DND-41 (cell line): ENCODE data around the gene ZNF320.

ENCODE experiments used
- ATAC-seq: fragments of 200-7000 bp; cut with Tn5 transposase; 3 replicates; pipeline ENCODE4 v1.9.1; 2021; ENCODE audit warnings: low read depth; ENCODE audit not compliant: insufficient read depth
- DNase-seq: peaks from one replicate; pipeline ENCODE4 v3.0.0-alpha.2; 2020
- H2AFZ ChIP-seq: 2 replicates; pipeline ENCODE4 v1.6.0; 2012; ENCODE audit warnings: low read depth, low read length
- H3K27ac ChIP-seq: 2 replicates; pipeline ENCODE4 v1.5.1; 2012; ENCODE audit warnings: low read length, inconsistent platforms
- H3K27me3 ChIP-seq: fragments of 200-600 bp; sonication (generic); 2 replicates; pipeline ENCODE4 v1.6.0; 2012; ENCODE audit warnings: low read length, mild to moderate bottlenecking, inconsistent platforms; ENCODE audit not compliant: insufficient read depth, poor library complexity
- H3K36me3 ChIP-seq: 2 replicates; pipeline ENCODE4 v1.5.1; 2012; ENCODE audit warnings: low read length, inconsistent platforms; ENCODE audit not compliant: insufficient read depth
- H3K4me1 ChIP-seq: 2 replicates; pipeline ENCODE4 v1.5.1; 2012; ENCODE audit warnings: mild to moderate bottlenecking, low read length; ENCODE audit not compliant: insufficient read depth
- H3K4me2 ChIP-seq: 2 replicates; pipeline ENCODE4 v1.6.0; 2012; ENCODE audit warnings: mild to moderate bottlenecking, moderate library complexity, low read length, inconsistent platforms; ENCODE audit not compliant: insufficient read depth
- H3K4me3 ChIP-seq, 2 experiments: fragments of 200-600 bp in 1 of 2; shearing (Covaris generic) in 1 of 2; 2 replicates each; pipeline ENCODE4 v1.5.1; 2012 to 2016; ENCODE audit warnings: inconsistent platforms in 2 of 2, low read length in 2 of 2, mild to moderate bottlenecking in 2 of 2, low read depth in 1 of 2, moderate library complexity in 1 of 2
- H3K79me2 ChIP-seq: 2 replicates; pipeline ENCODE4 v1.6.0; 2012; ENCODE audit warnings: low read length, inconsistent platforms; ENCODE audit not compliant: insufficient read depth
- H3K9ac ChIP-seq: 2 replicates; pipeline ENCODE4 v1.6.0; 2012; ENCODE audit warnings: low read depth, mild to moderate bottlenecking, inconsistent platforms, low read length, moderate library complexity
- H3K9me3 ChIP-seq: 2 replicates; pipeline ENCODE4 v1.5.1; 2012; ENCODE audit warnings: low read length, moderate library complexity, mild to moderate bottlenecking, inconsistent platforms; ENCODE audit not compliant: insufficient read depth, severe bottlenecking
- H4K20me1 ChIP-seq: 2 replicates; pipeline ENCODE4 v1.6.0; 2012; ENCODE audit warnings: low read length; ENCODE audit not compliant: insufficient read depth
- EZH2 ChIP-seq: IDR thresholded peaks from 3 replicates; pipeline ENCODE4 v1.6.1; 2012; ENCODE audit warnings: borderline replicate concordance, low read depth, mild to moderate bottlenecking, moderate library complexity, low read length, inconsistent platforms; ENCODE audit not compliant: severe bottlenecking
- TF ChIP-seq, protein P1 (sequence below): IDR thresholded peaks from 2 replicates; pipeline ENCODE4 v1.5.1; 2012; ENCODE audit warnings: borderline replicate concordance, low read length, moderate library complexity, mild to moderate bottlenecking; ENCODE audit not compliant: poor library complexity, severe bottlenecking; ENCODE audit errors: extremely low read depth

Gene ZNF320

DNA sequence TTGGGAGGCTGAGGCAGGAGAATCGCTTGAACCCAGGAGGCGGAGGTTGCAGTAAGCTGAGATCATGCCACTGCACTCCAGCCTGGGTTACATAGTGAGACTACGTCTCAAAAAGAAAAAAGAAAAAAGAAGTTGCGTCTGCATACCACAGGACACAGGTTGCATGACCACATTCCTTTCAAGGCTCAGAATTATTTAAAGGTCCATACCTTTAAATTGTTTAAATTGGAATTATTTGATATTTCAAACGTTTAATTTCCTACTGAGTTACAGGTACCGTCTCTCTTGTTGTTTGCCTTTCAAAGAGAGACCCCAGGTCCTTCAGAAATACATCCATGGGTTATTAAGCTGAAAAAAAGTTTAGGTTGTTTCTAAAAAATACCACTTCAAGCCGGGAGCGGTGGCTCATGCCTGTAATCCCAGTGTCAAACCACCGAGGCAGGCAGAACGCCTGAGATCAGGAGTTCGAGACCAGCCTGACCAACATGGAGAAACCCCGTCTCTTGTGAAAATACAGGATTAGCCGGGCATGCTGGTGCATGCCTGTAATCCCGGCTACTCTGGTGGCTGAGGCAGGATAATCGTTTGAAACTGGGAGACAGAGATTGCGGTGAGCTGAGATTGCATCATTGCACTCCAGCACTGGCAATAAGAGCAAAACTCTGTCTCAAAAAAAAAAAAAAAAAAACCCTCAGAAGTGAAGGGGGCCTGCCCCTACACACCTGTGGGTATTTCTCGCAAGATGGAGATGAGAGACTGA, 46.6 kb upstream of the ZNF320 start:
- ATAC-seq (no peak), DNase-seq (no peak)
- H3K4me1 ChIP-seq, result peaks cover 34% of the 10 kb centered on the region
- no peak overlapping the region for H3K4me2 ChIP-seq
- H4K20me1 ChIP-seq, result no peaks in the 10 kb centered on the region
- H3K27ac ChIP-seq, result no peak overlapping the region
- peaks cover 26% of the 10 kb centered on the region for H3K79me2 ChIP-seq
- no peaks in the 10 kb centered on the region; the same call in 1 of the 2 replicates for H3K36me3 ChIP-seq
- no peaks in the 10 kb centered on the region for H3K27me3 ChIP-seq
- H3K4me3 ChIP-seq, result no peak overlapping the region
- H2AFZ ChIP-seq, result no peak overlapping the region
- no peak overlapping the region for H3K9ac ChIP-seq
- TF ChIP-seq EZH2, result no peak
- TF ChIP-seq, protein P1, sequence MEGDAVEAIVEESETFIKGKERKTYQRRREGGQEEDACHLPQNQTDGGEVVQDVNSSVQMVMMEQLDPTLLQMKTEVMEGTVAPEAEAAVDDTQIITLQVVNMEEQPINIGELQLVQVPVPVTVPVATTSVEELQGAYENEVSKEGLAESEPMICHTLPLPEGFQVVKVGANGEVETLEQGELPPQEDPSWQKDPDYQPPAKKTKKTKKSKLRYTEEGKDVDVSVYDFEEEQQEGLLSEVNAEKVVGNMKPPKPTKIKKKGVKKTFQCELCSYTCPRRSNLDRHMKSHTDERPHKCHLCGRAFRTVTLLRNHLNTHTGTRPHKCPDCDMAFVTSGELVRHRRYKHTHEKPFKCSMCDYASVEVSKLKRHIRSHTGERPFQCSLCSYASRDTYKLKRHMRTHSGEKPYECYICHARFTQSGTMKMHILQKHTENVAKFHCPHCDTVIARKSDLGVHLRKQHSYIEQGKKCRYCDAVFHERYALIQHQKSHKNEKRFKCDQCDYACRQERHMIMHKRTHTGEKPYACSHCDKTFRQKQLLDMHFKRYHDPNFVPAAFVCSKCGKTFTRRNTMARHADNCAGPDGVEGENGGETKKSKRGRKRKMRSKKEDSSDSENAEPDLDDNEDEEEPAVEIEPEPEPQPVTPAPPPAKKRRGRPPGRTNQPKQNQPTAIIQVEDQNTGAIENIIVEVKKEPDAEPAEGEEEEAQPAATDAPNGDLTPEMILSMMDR, result no peak
- H3K9me3 ChIP-seq, result no peaks in the 10 kb centered on the region

DNA sequence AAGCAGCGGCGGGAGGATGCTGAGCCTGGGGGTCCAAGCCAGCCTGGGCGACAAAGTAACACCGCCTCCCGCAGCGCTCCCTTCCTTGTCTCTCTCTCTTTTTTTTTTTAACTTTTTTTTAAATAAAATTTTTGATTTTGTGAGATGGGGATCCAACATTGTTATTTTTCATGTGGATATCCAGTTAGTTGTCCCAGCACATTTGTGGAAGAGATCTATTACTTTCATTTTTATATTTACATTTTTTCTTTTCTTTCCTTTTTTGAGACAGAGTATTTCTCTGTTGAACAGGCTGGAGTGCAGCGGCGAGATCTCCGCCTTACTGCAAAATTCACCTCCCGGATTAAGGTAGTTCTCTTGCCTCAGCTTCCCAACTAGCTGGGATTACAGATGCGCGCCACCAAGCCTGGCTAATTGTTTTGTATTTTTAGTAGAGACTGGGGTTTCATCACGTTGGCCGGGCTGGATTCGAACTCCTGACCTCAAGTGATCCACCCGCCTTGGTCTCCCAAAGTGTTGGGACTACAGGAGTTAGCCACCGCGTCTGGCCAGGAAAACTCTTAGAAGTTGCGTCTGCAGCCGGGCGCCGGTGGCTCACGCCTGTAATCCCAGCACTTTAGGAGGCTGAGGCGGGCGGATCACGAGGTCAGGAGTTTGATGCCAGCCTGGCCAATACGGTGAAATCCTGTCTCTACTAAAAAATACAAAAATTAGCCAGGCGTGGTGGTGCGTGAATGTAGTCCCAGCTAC, 45.9 kb upstream of the ZNF320 start:
- ATAC-seq (no peak; the same call in 2 of the 3 replicates), DNase-seq (no peak)
- Histone ChIP-seq H3K36me3 (no peaks in the 10 kb centered on the region; the same call in 1 of the 2 replicates), H3K4me3 (peak overlapping the region; percentile 66 to 88), H3K4me1 (peaks cover 34% of the 10 kb centered on the region), H4K20me1 (no peaks in the 10 kb centered on the region), H3K9me3 (no peaks in the 10 kb centered on the region), H3K79me2 (peaks cover 33% of the 10 kb centered on the region), H3K27ac (peak overlapping the region; percentile 86), H3K27me3 (no peaks in the 10 kb centered on the region), H2AFZ (peak overlapping the region; percentile 67), H3K4me2 (peak overlapping the region; percentile 95), H3K9ac (peak overlapping the region; percentile 91)
- TF ChIP-seq, protein P1, result no peak
- TF ChIP-seq EZH2, result no peak

DNA sequence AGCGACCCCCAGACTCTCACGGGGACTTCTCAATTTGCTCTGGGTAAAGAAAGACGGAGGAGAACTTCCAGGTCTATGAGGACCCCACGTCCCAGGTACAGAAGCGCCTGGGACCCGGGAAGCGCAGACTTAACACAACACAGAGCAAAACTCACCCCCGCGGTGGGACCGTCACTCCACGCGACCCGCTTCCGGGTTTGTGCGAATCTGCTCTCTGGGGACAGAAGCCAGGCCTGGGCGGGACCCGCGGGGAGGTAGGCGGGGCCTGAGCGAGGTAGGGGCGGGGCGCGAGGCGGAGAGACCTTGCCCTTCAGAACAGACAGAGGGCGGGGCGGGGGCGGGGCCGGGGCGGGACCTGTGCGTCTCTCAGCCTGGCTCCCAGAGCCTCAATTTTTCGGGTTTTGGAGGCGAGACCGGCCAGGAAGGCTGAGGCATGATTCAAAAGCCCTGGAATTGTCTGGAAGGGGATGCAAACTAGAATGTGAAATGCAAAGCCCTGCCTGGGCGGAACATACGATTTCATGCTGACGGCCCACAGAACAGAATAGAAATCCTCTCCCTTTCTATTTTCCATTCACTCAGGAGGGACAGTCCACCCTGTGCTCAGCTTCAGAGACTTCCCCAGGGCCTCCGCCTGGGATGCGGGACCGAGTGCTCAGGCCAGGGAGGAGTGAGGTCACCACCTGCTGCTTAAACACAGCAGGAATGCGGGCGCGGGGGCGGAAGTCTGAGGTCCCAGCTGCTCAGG, 45.1 kb upstream of the ZNF320 start:
- Histone ChIP-seq H3K36me3 (0 out of 2 replicates have a peak, but pooled peaks cover 1% of the 10 kb centered on the region), H3K9ac (peak overlapping the region; percentile 91), H3K4me3 (peak overlapping the region; percentile 88 to 93), H3K4me1 (peaks cover 34% of the 10 kb centered on the region), H2AFZ (peak overlapping the region; percentile 99), H3K79me2 (peaks cover 39% of the 10 kb centered on the region), H3K27me3 (no peaks in the 10 kb centered on the region), H3K9me3 (no peaks in the 10 kb centered on the region), H4K20me1 (no peaks in the 10 kb centered on the region), H3K27ac (peak overlapping the region; percentile 93), H3K4me2 (peak overlapping the region; percentile 95)
- TF ChIP-seq EZH2, result no peak
- TF ChIP-seq, protein P1, result peak; percentile 15
- DNase-seq (peak; percentile 97), ATAC-seq (peak; percentile 90)
